SK-N-MC (cell line): ENCODE measurements around the gene RPP30.

ENCODE experiments used
- EZH2 ChIP-seq: fragments of 200-600 bp; sonication (generic); IDR thresholded peaks from one replicate; pipeline ENCODE4 v1.6.1; 2017; ENCODE audit warnings: antibody characterized with exemption
- POLR2AphosphoS5 ChIP-seq: IDR thresholded peaks from 2 replicates; pipeline ENCODE4 v1.6.1; 2012; ENCODE audit warnings: mild to moderate bottlenecking, low read depth, low read length, borderline replicate concordance

- TF ChIP-seq EZH2 (no peak), POLR2AphosphoS5 (no peak)
These were observed 43.9 kb downstream of the RPP30 start for GRCh38 chr10:90915766-90916075.
